ENCODE data around the gene IKBKG.
"Not testable (repeated sequence)": the region's sequence is repeated elsewhere in the genome, so short reads cannot be mapped to it uniquely, and the experiment has no call there.

IKBKG gene

GRCh38 chrX:154547245-154548027 is at the start of gene IKBKG:
Gene IKBKG (plus strand): TSS chrX:154547620. CDS start chrX:154552003, 4,383 bp downstream.
- DNase-seq (ENCODE audit: low read depth), result peak; percentile 49
- no peak for TF ChIP-seq CTCF (conservative IDR thresholded peaks at IDR 0.05; ENCODE audit: low read depth, low read length)
- H3K4me3 ChIP-seq (ENCODE audit: low read length), result peak within 1 kb of the TSS; percentile 69

- not testable (repeated sequence) for H3K4me3 ChIP-seq (ENCODE audit: low read length); DNase-seq (ENCODE audit: low read depth)
These were observed 46.0 kb upstream of the IKBKG start for GRCh38 chrX:154501423-154501822.

- no peak for DNase-seq (ENCODE audit: low read depth)
- H3K4me3 ChIP-seq (ENCODE audit: low read length), result no peak overlapping the region
- TF ChIP-seq CTCF (conservative IDR thresholded peaks at IDR 0.05; ENCODE audit: low read depth, low read length), result no peak
These were observed 45.3 kb upstream of the IKBKG start for GRCh38 chrX:154502098-154502497.

GRCh38 chrX:154502989-154503388 is 44.4 kb upstream of the IKBKG start:
- H3K4me3 ChIP-seq (ENCODE audit: low read length), result no peak overlapping the region
- no peak for TF ChIP-seq CTCF (conservative IDR thresholded peaks at IDR 0.05; ENCODE audit: low read depth, low read length)
- DNase-seq (ENCODE audit: low read depth), result no peak

GRCh38 chrX:154505734-154506133 is 41.7 kb upstream of the IKBKG start:
- no peak overlapping the region for H3K4me3 ChIP-seq (ENCODE audit: low read length)
- DNase-seq (ENCODE audit: low read depth), result peak; percentile 14
- no peak for TF ChIP-seq CTCF (conservative IDR thresholded peaks at IDR 0.05; ENCODE audit: low read depth, low read length)

GRCh38 chrX:154506483-154507332 is 40.7 kb upstream of the IKBKG start:
- no peak for DNase-seq (ENCODE audit: low read depth)
- H3K4me3 ChIP-seq (ENCODE audit: low read length), result no peak overlapping the region
- no peak for TF ChIP-seq CTCF (conservative IDR thresholded peaks at IDR 0.05; ENCODE audit: low read depth, low read length)

- DNase-seq (ENCODE audit: low read depth), result no peak
- H3K4me3 ChIP-seq (ENCODE audit: low read length), result no peak overlapping the region
- no peak for TF ChIP-seq CTCF (conservative IDR thresholded peaks at IDR 0.05; ENCODE audit: low read depth, low read length)
These were observed 39.6 kb upstream of the IKBKG start for GRCh38 chrX:154507673-154508383.
